B cell (primary cell): ENCODE measurements around the gene UBE2M.

Experiments used
- CTCF ChIP-seq: fragments of 200-600 bp; IDR thresholded peaks from one replicate; pipeline ENCODE4 v1.8.0; 2022; ENCODE audit warnings: antibody characterized with exemption, mild to moderate bottlenecking
- EZH2 ChIP-seq: IDR thresholded peaks from 2 replicates; pipeline ENCODE4 v1.6.1; 2012; ENCODE audit warnings: borderline replicate concordance, low read depth, mild to moderate bottlenecking, moderate library complexity, low read length; ENCODE audit not compliant: insufficient read depth, poor library complexity, severe bottlenecking

- TF ChIP-seq CTCF (no peak), EZH2 (no peak)
Observed at GRCh38 chr19:58522709-58523108, 35.7 kb downstream of the UBE2M start.
